Lower lobe of right lung (tissue), 2 donors: Measurements from ENCODE around the gene KIRREL3. TPM values are rescaled to one million over a fixed set of nuclear protein-coding genes. Genes with fewer than 3 reads are reported as not detected.

ENCODE experiments used
- ATAC-seq, 2 donors: fragments of 200-7000 bp; cut with Tn5 transposase; one replicate each; pipeline ENCODE4 v1.9.1; 2020 to 2022; ENCODE audit warnings: mild to moderate bottlenecking in 2 of 2, moderate library complexity in 2 of 2
- DNase-seq: peaks from one replicate; pipeline ENCODE4 v3.0.0-alpha.2; 2020
- H3K27ac ChIP-seq: fragments of 200-600 bp; one replicate; pipeline ENCODE4 v1.8.0; 2022
- H3K27me3 ChIP-seq: fragments of 200-600 bp; one replicate; pipeline ENCODE4 v1.8.0; 2022; ENCODE audit warnings: low read depth
- H3K36me3 ChIP-seq: fragments of 200-600 bp; one replicate; pipeline ENCODE4 v1.8.0; 2022; ENCODE audit warnings: mild to moderate bottlenecking
- H3K4me1 ChIP-seq: fragments of 200-600 bp; one replicate; pipeline ENCODE4 v1.8.0; 2022
- H3K4me3 ChIP-seq: fragments of 200-600 bp; one replicate; pipeline ENCODE4 v1.8.0; 2022; ENCODE audit warnings: mild to moderate bottlenecking
- H3K9me3 ChIP-seq: fragments of 200-600 bp; one replicate; pipeline ENCODE4 v1.8.0; 2022
- CTCF ChIP-seq: fragments of 200-600 bp; IDR thresholded peaks from one replicate; pipeline ENCODE4 v1.8.0; 2022; ENCODE audit warnings: antibody characterized with exemption, mild to moderate bottlenecking
- intact Hi-C: fragments of 100-400 bp; cut with DNase I; formaldehyde crosslinking; loops from one replicate; pipeline ENCODE4 v1.11.0; 2022
- total RNA-seq: library from RNA; stranded (reverse); fragmentation: NEBNext Ultra II Directional; extraction: Animal tissue kit (Norgen Biotek cat#: 25700); gene quantifications from one replicate; pipeline ENCODE4 v1.2.1, GENCODE V29; 2021
- donor health status: DM: no; HTN: yes; CAD: no; lungs with severe emphysema.

Gene KIRREL3
- total RNA-seq, 1 donor from 2014 or later, result 0.15 TPM

- DNase-seq, result no peak
- ATAC-seq, result no peak
- Histone ChIP-seq H3K27ac (no peak overlapping the region), H3K4me1 (peaks cover under 1% of the 10 kb centered on the region), H3K4me3 (no peak overlapping the region), H3K9me3 (no peaks in the 10 kb centered on the region), H3K27me3 (no peaks in the 10 kb centered on the region), H3K36me3 (no peaks in the 10 kb centered on the region)
- intact Hi-C loops, result no loop called here
- no peak for TF ChIP-seq CTCF
Observed at GRCh38 chr11:126886085-126886484, 114.5 kb downstream of the KIRREL3 start.

- no peaks in the 10 kb centered on the region for H3K27me3 ChIP-seq
- TF ChIP-seq CTCF, result no peak
- DNase-seq, result no peak
- intact Hi-C loops, result no loop called here
- H3K36me3 ChIP-seq, result no peaks in the 10 kb centered on the region
- H3K4me1 ChIP-seq, result no peaks in the 10 kb centered on the region
- H3K27ac ChIP-seq, result no peak overlapping the region
- H3K9me3 ChIP-seq, result no peaks in the 10 kb centered on the region
- H3K4me3 ChIP-seq, result no peak overlapping the region
- no peak for ATAC-seq
Observed at GRCh38 chr11:126884594-126884993, 116.0 kb downstream of the KIRREL3 start.

- Histone ChIP-seq H3K36me3 (no peaks in the 10 kb centered on the region), H3K27ac (no peak overlapping the region), H3K27me3 (no peaks in the 10 kb centered on the region), H3K4me1 (no peaks in the 10 kb centered on the region), H3K9me3 (no peaks in the 10 kb centered on the region), H3K4me3 (no peak overlapping the region)
- ATAC-seq (no peak), DNase-seq (no peak)
- TF ChIP-seq CTCF, result no peak
- intact Hi-C loops, result no loop called here
Observed at GRCh38 chr11:126884192-126884591, 116.4 kb downstream of the KIRREL3 start.

DNA sequence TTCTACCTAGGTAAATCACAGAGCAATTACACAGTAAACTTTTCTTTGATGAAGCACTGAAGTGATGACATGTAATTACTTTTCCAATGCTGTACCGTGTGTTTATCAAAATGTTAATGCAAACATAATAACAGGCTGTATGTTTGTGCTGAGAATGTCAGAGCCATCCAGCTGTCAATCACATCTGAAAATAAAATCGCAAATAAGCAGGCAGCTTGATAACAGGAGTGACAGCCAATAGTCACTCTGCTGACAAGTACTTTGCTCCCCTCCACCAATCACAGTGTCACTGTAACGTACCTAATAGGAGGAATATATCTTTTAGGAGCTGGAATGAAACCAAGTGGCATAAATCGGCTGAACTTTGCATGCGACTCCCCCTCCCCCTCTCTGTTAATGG, 119.7 kb downstream of the KIRREL3 start:
- intact Hi-C loops, result no loop called here
- Histone ChIP-seq H3K36me3 (no peaks in the 10 kb centered on the region), H3K4me3 (no peak overlapping the region), H3K27me3 (no peaks in the 10 kb centered on the region), H3K27ac (no peak overlapping the region), H3K4me1 (no peaks in the 10 kb centered on the region), H3K9me3 (no peaks in the 10 kb centered on the region)
- no peak for TF ChIP-seq CTCF
- no peak for DNase-seq
- no peak for ATAC-seq

DNA sequence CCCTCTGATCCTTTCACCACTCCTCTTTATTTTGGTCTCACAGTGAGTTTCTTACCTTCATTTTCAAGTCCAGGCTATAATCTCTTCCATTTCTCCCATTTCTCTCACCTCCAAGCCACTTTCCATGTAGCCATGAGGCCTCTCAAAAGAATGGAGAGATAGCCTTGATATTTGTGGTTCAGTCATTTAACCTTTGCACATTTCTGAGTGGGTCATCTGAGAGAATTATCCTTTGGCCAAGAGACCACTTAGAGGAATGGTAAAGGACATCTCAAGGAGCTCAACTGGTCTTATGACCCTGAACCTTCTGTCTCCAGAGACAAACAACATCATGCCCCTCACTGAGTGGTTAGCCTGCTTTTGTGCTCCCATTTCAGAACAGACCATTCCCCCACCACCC, 121.1 kb downstream of the KIRREL3 start:
- DNase-seq (no peak), ATAC-seq (no peak)
- no peak for TF ChIP-seq CTCF
- H3K4me3 ChIP-seq, result no peak overlapping the region
- no peaks in the 10 kb centered on the region for H3K36me3 ChIP-seq
- no peaks in the 10 kb centered on the region for H3K4me1 ChIP-seq
- no peak overlapping the region for H3K27ac ChIP-seq
- intact Hi-C loops, result no loop called here
- H3K9me3 ChIP-seq, result no peaks in the 10 kb centered on the region
- H3K27me3 ChIP-seq, result no peaks in the 10 kb centered on the region

DNA sequence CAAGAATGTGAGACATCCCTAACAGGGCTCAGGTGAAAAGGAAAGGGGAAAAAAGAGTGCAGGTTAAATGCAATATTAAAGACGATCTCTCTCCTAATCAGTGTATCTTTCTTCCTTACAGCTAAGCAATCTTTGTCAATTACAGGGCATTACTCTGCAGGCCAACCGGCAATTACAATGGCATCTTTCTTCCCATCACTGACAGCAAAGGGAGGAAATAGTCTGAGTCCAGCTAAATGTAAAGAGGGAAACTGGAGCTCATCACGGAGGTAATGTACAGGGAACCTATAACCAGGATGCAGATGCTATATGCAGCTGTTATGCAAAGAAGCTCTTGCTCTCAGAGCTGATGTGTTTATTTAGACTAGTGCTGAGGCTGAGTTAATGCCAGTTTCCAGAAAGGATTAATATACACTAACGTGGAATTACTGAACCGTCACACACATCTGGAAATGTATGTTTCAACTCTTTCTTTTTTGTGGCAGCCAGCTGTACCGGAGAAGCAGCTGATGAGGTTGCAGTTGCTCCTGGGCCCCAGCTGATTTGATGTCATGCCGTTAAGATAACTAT, 121.6 kb downstream of the KIRREL3 start:
- Histone ChIP-seq H3K9me3 (no peaks in the 10 kb centered on the region), H3K4me1 (no peaks in the 10 kb centered on the region)

More for the DNA sequence above, 121.6 kb downstream of the KIRREL3 start:
- Histone ChIP-seq H3K4me3 (no peak overlapping the region), H3K27me3 (no peaks in the 10 kb centered on the region), H3K27ac (no peak overlapping the region), H3K36me3 (no peaks in the 10 kb centered on the region)
- intact Hi-C loops, result no loop called here
- DNase-seq, result no peak
- no peak for TF ChIP-seq CTCF
- ATAC-seq, result no peak
